Measurements from ENCODE around the gene MMP14. TPM values are rescaled to one million over a fixed set of nuclear protein-coding genes. Genes with fewer than 3 reads are reported as not detected.

MMP14 gene
- total RNA-seq, 1 experiment from 2014 or later = 17.8 TPM

DNA sequence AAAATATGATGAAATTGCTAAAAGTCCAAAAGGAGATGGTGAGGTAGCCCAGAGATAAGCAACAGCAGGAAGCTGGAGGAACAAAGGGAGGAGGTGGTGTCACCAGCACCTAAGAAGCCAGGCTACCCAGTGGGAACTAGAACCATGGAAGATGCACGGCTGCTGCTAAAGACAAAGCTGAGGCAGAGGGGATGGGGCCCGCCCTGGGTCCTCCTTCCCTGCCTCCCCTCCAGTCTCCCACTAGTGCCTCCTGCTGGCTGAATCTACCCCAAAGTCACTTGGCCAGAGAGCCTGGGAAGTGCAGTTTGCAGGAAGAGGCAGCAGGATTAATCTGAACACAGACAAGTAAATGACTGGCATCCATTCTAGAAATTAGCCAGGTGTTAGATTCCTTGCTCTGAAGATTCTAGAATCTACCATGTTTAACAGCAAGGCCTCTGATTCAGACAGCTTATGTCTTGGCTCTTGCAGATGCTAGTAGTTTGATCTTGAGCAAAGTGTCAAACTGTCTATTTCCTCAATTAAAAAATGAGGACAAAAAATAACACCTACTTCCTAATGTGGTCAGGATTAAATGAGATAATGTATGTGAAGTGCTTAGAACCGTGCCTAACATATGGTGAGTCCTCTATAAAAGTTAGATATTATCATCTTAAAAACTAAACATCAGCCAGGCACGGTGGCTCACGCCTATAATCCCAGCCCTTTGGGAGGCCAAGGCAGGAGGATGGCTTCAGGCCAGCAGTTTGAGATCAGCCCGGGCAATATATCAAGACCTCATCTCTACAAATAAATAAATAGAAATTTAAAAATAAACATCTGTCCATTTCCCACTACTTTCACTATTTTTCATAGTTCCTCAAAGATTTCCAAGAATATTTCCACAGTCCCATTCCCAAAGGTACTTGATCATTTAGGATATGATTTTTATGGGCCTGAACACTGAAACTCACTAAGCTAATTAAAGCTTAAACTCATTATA, 29.3 kb downstream of the MMP14 start:
- ChIA-PET CTCF (interaction anchor here (1.5 kb wide), 1 partner anchor 11 kb away, joined by 4 read pairs; no protein-coding TSS in a partner anchor), POLR2A (no interaction called here), RAD21 (ENCODE audit: low non-redundant PET in 1 of 2, low total read pairs in 2 of 2, uncharacterized antibody in 2 of 2, unreplicated experiment in 2 of 2) (no interaction called here)
- ATAC-seq (peak; percentile 70), DNase-seq (ENCODE audit: low read depth, low spot score) (no peak)
- H3K4me3 ChIP-seq (replicated peaks in 1 of 2; ENCODE audit: low read depth in 1 of 2, low read length in 2 of 2) = no peak overlapping the region
- no peak for TF ChIP-seq ZNF274 (IDR thresholded peaks at IDR 0.05; ENCODE audit: low read depth, low read length)
- peak in 2 of 3 experiments; percentile 31 to 47; a peak in 2 of 6 replicates for TF ChIP-seq CTCF (IDR thresholded peaks at IDR 0.05 in 2 of 3, conservative IDR thresholded peaks at IDR 0.05 in 1 of 3; ENCODE audit: borderline replicate concordance in 1 of 3, insufficient read depth in 1 of 3, low read depth in 2 of 3, low read length in 2 of 3)
- H3K4me2 ChIP-seq (ENCODE audit: low read length) = no peak overlapping the region
- intact Hi-C loops (cut with micrococcal nuclease) = no loop called here
- no peak overlapping the region for H3K9ac ChIP-seq (ENCODE audit: low read length)
- H3K27me3 ChIP-seq (ENCODE audit: insufficient read depth, low read length) = no peaks in the 10 kb centered on the region
- no peaks in the 10 kb centered on the region for H3K36me3 ChIP-seq (ENCODE audit: control insufficient read depth in 1 of 2, insufficient read depth in 2 of 2, low read length in 2 of 2)
- peaks cover 13 to 14% of the 10 kb centered on the region in 2 experiments for H3K4me1 ChIP-seq (ENCODE audit: control insufficient read depth in 1 of 2, insufficient read depth in 2 of 2, low read length in 2 of 2)
- no peaks in the 10 kb centered on the region for H3K9me3 ChIP-seq (ENCODE audit: control insufficient read depth in 1 of 2, insufficient read depth in 1 of 2, low read depth in 1 of 2, low read length in 2 of 2)
- H4K20me1 ChIP-seq (ENCODE audit: insufficient read depth) = no peaks in the 10 kb centered on the region
- no peaks in the 10 kb centered on the region for H3K9me2 ChIP-seq (ENCODE audit: insufficient read depth)
- no peak overlapping the region for H2AFZ ChIP-seq (ENCODE audit: low read depth, low read length, poor library complexity, severe bottlenecking)
- H3K27ac ChIP-seq (ENCODE audit: low read depth, low read length) = no peak overlapping the region
- no TSS peak for BruUV-seq (replicated peaks)
- H3K79me2 ChIP-seq (ENCODE audit: insufficient read depth, low read length) = no peaks in the 10 kb centered on the region

GRCh38 chr14:22866874-22867273, 30.5 kb downstream of the MMP14 start:
- BruUV-seq (replicated peaks) = no TSS peak
- DNase-seq (ENCODE audit: low read depth, low spot score) (no peak), ATAC-seq (no peak)
- ChIA-PET POLR2A (no interaction called here), CTCF (no interaction called here), RAD21 (ENCODE audit: low non-redundant PET in 1 of 2, low total read pairs in 2 of 2, uncharacterized antibody in 2 of 2, unreplicated experiment in 2 of 2) (interaction anchor here in 1 of 2 experiments (0.6 kb wide), 1 partner anchor 53 kb away, joined by 3 read pairs; no protein-coding TSS in a partner anchor)
- no peaks in the 10 kb centered on the region for H3K9me2 ChIP-seq (ENCODE audit: insufficient read depth)
- H3K4me2 ChIP-seq (ENCODE audit: low read length) = no peak overlapping the region
- no peak overlapping the region for H3K9ac ChIP-seq (ENCODE audit: low read length)
- no peaks in the 10 kb centered on the region for H4K20me1 ChIP-seq (ENCODE audit: insufficient read depth)
- no peaks in the 10 kb centered on the region for H3K9me3 ChIP-seq (ENCODE audit: control insufficient read depth in 1 of 2, insufficient read depth in 1 of 2, low read depth in 1 of 2, low read length in 2 of 2)
- no peak overlapping the region for H2AFZ ChIP-seq (ENCODE audit: low read depth, low read length, poor library complexity, severe bottlenecking)
- no peaks in the 10 kb centered on the region for H3K27me3 ChIP-seq (ENCODE audit: insufficient read depth, low read length)
- H3K4me3 ChIP-seq (replicated peaks in 1 of 2; ENCODE audit: low read depth in 1 of 2, low read length in 2 of 2) = no peak overlapping the region
- TF ChIP-seq POLR2AphosphoS5 (IDR thresholded peaks at IDR 0.05; ENCODE audit: low read depth, low read length) = no peak
- TF ChIP-seq CEBPB (IDR thresholded peaks at IDR 0.05; ENCODE audit: low read depth) = no peak
- TF ChIP-seq EGR1 (IDR thresholded peaks at IDR 0.05; ENCODE audit: low read depth) = no peak
- TF ChIP-seq, protein P1, sequence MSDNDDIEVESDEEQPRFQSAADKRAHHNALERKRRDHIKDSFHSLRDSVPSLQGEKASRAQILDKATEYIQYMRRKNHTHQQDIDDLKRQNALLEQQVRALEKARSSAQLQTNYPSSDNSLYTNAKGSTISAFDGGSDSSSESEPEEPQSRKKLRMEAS (IDR thresholded peaks at IDR 0.05) = no peak
- TF ChIP-seq ZNF274 (IDR thresholded peaks at IDR 0.05; ENCODE audit: low read depth, low read length) = no peak
- no peak for TF ChIP-seq ELF1 (IDR thresholded peaks at IDR 0.05; ENCODE audit: borderline replicate concordance, low read depth)
- no peak for TF ChIP-seq CBX3 (IDR thresholded peaks at IDR 0.05; ENCODE audit: low read depth)
- no peak for TF ChIP-seq EZH2 (IDR thresholded peaks at IDR 0.05)
- peaks cover 14 to 21% of the 10 kb centered on the region in 2 experiments for H3K4me1 ChIP-seq (ENCODE audit: control insufficient read depth in 1 of 2, insufficient read depth in 2 of 2, low read length in 2 of 2)
- intact Hi-C loops (cut with micrococcal nuclease) = no loop called here
- no peaks in the 10 kb centered on the region for H3K36me3 ChIP-seq (ENCODE audit: control insufficient read depth in 1 of 2, insufficient read depth in 2 of 2, low read length in 2 of 2)
- no peak overlapping the region for H3K27ac ChIP-seq (ENCODE audit: low read depth, low read length)
- no peaks in the 10 kb centered on the region for H3K79me2 ChIP-seq (ENCODE audit: insufficient read depth, low read length)
